KG1 (cell line): ENCODE results near the gene KLHL11.
"Not testable (repeated sequence)": the region's sequence is repeated elsewhere in the genome, so short reads cannot be mapped to it uniquely, and the experiment has no call there.

Experiments
- DNase-seq: peaks from one replicate; lab custom pipeline; 2025; lab: John Stamatoyannopoulos, UW

KLHL11 gene

DNA sequence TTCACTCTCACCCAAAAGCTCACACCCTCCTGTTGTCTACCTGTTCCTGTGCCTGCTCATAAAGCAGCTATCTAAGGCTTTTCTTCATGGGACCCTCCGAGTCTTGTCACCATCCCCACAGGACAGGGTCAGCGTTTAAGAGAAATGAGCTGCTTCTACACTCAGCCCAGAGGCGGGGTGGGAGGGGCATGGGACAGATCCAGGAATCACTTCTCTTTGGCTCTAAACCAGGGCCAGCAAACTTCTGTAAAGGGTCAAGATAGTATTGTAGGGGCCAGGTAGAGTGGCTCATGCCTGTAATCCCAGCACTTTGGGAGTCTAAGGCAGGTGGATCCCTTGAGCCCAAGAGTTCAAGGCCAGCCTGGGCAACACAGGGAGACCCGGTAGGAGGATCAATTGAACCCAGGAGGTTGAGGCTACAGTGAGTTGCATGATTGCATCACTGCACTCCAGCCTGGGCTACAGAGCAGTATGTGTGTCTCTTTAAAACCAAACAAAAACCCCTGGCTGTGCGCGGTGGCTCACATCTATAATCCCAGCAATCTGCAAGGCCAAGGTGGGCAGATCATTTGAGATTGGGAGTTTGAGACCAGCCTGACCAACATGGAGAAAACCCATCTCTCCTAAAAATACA is 23.2 kb upstream of the KLHL11 start:
- DNase-seq, result no peak

DNA sequence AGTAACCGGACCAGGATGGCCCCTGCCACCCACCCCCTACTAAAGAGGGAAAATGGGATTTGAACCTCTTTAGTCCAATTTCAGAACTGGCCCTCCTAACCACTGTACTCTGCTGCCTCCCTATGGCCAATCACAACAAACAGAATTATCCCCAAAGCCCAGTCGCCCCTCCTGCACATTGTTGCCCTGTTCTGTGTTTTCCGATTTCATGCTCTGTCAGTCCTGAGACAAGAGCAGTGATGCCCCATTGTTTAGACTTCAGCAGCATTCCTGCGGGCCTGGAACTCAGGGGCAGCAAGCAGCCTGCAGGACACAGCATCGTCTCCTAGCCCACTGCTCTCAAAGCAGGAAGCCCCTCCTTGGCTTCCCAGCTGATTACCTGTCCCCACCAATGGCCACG is 20.5 kb upstream of the KLHL11 start:
- DNase-seq, result no peak

DNA sequence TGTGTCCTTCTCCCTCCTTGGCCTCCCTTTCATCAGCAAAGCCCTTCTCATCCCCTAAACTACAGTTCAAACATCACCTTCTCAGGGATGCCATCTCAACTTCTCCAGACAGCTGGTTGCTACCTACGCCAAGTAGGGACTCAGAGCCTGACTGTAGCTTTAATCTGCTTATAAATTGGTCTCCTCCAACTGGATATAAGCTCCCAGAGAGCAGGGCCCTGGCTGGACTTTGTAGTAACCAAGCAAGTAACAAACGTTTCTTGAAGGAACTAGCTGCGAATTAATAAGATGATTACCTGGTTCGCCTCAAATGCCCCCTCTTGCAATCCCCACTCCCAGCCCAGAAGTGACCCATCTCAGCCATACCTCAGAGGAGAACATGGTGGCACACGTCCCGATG is 17.5 kb upstream of the KLHL11 start:
- no peak for DNase-seq

DNA sequence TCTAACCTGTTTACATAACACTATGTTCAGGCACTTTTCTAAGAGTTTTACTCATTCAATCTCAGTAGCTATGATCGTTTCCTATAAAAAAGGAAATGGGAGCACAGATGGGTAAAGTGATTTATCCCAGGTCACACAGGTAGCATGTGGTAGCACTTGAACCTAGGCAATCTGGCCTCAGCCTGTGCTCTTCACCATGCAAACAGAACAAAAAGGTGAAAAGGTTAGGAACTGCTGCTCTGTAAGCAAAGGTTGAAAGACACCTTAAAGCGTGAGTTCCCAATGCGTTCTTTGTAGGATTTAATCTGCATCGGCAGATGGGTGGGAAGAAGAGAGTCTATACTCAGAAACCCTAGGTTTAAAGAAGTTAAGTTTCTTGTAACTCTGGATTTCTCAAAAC is 14.9 kb upstream of the KLHL11 start:
- no peak for DNase-seq

DNA sequence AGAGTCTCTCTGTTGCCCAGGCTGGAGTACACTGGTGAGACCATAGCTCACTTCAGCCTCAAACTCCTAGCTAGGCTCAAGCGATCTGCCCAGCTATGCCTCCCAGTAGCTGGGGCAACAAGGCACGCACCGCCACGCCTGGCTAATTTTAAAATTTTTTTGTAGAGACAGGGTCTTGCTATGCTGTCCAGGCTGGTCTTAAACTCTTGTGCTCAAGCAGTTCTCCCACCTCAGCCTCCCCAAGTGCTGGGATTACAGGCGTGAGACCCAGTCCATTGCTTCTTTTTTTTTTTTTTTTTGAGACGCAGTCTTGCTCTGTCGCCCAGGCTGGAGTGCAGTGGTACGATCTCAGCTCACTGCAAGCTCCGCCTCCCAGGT is 9.1 kb upstream of the KLHL11 start:
- not testable (repeated sequence) for DNase-seq

DNA sequence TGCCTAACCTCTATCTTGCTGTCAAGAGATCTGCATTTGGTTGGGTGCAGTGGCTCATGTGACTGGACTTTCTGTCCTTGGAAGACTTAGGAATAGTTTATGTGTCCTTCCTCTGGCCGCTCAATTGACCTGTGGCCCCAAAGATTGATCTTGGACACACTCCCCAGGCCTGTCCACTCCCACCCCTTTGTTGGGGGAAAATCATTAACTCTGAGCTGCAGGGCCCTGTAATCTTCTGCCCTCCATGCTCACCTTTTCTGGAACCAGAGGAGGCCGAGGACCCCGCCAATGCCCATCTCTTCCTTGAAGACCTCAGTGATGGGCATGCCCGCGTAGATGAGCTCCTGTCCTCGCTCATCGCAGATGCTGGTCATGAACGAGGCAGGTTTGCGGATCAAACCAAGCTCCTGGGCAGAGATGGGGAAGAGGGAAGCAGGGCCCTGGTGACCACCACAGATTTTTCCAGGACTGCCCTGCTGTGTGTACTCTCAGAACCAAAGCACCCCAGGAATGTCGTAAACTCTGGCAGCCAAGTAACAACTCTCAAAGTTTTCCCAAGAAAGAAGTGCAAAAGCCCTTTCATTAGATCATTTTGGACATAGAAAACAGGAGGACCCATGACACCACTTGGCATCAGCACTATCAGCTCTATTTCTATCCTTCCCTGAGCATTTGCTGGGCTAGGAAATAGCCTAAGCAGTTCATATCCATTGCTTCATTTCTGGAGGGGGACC is 8.5 kb upstream of the KLHL11 start:
- no peak for DNase-seq

DNA sequence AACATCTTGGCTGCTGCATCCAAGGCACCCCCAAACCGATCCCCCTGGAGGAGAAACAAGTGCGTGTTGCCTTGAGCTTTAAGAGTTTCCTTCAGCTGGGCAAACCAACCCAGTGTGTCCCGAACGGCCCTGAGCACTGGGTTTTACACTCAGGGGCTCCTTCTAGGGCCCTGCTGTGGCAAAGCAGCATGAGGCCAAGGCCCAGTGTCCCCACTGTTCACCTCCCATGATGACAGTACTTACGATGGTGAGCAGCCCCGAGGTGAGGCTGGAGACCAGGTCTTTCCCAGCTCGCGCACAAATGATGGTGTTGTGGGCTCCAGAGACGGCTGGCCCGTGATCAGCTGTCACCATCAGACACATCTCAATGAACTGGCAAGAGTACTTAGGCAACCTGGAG is 6.6 kb upstream of the KLHL11 start:
- no peak for DNase-seq

DNA sequence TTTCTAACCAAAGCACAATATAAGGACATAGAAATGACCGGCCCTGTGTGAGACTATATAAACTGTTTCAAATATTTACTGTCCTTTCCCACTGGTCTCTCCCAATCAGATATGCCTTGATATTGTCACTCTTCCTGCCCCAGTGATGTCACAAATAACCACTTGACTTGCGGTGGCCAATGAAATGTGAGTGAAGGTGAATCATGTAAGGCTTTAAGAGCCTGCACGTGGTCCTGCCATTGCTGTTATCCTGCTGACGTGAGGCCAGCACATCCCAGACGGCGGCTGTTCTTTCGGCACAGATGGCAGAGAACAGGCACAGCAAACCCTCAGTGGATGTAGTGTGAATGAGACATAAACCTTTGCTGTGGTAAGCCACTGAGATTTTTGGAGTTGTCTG is 5.4 kb upstream of the KLHL11 start:
- no peak for DNase-seq

DNA sequence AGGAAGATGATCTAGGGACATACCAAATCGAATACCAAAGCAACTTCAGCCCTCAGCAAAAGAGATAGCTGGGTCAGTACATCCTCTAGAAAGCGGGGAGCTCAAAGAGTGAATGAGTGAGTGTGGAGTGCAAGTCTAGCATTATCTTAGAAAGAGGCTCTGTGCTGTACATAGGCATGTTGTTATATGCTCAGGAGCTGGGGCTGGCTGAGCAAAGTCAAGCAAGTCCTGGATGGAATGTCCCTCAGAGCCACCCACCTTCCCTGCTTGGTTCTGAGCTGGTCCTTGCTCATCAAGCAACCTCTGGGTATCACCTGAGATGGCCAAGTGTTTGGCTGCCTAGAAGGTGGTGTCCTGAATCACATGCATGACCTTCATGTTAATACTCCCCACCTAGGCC is 4.9 kb upstream of the KLHL11 start:
- no peak for DNase-seq

DNA sequence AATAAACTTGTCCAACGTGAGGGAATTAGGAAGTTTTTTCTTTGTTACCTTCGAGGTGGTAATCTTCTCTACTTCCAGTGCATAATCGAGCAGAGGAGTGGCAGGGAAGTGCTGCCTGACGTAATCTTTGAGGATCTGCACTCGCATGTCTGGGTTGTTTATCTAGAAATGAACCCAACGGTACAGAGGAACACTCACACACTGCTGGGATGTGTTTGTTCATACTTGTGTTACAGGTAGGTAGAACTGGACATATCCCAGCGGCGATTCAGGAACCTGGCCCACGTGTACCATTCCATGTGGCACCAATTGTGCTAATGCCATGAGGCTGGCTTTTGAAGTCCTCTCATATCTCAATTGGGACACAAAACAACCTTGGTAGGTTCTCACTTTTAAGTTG is 4.2 kb upstream of the KLHL11 start:
- DNase-seq, result no peak

DNA sequence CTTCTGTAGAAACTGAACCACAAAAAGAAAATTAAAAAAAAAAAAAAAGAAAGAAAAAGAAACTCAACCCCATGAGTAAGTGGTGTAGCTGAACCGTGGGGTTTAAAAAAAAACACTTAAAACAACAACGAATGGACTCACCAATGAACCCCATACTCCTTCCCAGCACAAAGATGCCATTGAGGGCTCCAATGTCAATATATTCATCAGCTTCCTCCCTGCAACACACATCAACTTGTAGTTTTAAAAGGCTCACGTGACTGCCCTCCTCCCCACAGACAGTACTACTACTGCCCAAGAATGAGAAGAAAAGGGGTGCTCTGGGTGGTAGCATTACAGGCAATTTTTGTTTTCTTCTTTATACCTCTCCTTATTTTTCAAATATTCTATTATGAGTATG is 3.3 kb upstream of the KLHL11 start:
- no peak for DNase-seq

DNA sequence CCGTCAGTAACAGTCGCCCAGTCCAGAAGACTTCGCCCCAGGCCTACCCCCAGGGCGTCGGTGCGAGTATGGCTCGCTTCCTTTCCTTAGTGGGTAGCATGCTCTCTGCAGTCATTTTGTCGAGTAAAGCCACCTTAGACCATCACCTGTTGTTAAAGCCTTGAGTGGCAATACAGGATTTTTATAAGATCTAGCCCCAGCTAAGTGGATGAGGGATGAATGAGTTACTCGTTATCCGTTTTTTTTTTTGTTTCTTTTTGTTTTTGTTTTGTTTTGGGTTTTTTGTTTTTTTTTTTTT is 322 bp upstream of the KLHL11 start:
- no peak for DNase-seq

DNA sequence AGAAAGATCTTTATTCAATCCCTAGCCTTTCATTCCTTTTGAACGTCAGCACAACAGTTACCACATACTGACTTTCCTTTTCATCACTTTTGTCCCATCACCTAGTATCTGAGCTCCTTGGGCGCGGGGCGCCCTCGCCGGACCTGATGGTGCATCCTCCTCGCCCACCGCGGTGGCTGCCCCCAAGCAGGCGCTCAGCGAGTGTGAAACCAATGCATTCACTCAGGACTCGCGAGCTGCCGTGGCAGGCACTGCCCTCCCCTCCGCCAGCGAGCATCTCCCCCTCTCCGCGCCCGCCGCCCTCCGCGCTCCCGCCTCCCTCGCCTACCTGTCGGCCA is 756 bp downstream of the KLHL11 start:
- DNase-seq, result no peak

DNA sequence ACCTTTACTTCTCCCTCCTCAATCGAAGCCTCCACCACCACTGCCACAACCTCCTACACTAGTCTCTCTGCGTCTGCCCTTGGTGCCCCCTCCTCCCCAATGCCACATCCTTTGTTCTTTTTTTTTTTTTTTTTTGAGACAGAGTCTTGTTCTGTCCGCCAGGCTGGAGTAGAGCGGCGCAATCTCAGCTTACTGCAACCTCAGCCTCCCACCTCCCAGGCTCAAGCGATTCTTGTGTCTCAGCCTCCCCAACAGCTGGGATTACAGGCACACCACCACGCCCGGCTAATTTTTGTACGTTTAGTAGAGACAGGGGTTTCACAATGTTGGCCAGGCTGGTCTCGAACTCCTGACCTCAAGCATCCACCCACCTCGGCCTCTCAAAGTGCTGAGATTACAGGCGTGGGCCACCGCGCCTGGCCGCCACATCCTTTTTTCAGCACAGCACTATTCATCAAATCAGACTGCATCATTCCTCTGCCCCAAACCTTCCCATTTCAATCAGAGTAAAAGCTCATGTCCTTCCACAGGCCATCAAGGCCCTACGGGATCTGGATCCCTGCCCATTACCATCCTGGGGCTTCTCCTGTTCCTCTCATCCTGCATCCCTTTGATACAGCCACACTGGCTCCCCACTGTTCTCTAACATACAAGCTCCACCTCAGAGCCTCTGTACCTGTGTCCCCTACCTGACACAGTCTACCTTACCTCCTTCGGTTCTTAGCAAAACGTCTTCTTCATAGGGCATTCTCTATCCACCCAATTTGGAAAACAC is 2.0 kb downstream of the KLHL11 start:
- DNase-seq, result no peak

DNA sequence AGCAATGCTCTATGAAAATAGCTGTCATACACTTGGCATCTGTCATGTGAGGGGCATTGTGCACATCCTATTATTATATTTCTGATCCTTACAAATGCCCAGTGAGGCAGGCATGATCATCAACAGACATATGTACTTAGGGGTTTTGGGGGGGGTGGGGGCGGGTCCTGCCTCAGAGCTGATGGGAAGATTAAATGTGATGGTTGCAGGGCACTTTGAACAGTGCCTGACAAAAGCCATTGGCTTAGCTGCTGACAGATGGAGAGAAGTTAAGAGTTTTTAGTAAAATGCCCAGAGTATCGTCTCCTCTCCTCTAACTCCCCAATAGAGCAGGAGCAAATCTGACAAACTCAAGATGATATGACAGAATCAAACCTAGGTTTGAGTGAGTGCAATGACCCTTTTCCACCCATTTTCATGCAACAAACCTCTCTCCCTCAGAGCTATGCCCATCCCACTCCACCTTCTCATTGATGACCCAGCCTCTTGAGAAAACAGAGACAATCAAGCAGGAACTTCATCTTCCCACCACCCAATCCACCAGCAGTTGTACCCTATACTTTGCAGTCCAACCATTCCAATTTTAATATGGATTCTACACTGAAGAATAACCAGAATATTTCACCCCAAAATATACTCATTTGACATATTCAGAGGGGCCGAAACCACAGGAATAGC is 4.8 kb downstream of the KLHL11 start:
- DNase-seq, result no peak

DNA sequence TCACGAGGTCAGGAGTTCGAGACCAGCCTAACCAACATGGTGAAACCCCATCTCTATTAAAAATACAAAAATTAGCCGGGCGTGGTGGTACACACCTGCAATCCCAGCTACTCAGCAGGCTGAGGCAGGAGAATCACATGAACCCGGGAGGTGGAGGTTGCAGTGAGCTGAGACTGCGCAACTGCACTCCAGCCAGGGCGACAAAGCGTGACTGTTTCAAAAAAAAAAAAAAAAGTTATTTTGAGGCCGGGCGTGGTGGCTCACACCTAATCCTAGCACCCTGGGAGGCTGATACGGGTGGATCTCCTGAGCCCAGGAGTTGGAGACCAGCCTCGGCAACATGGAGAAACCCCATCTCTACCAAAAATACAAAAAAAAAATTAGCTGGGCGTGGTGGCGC is 13.8 kb downstream of the KLHL11 start:
- not testable (repeated sequence) for DNase-seq

DNA sequence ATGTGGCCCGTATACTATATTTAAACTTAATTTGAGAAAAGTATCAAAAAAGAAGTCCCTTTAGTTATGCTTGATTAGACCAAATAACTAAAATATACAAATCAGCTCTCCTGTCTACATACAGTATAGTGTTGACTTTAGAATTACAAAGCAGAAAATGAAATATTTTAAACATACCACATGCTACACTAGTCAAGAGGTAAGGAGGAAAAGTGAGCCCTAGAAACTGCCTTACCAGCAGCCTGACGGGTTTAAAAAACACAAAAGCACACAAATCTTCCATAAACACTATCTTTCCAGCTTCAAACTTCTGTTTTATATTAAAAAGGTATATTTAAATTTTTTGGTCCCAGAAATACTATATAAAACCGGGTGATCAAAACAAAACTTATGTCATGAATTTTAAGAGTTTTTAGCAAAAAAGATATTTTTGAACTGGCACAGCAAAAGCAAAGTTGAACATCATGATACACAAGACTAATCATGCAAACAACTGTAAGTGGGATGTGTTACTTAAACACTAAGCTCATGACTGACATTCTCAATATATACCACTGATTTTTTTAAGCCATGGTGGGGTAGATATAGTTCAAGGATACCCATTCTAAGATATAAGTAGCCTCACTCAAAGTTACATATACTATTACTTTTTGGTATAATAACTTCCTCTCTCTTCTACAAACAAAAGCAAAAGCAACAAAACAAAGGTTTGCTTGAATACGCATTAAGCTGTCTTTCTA is 15.8 kb downstream of the KLHL11 start:
- DNase-seq, result no peak

DNA sequence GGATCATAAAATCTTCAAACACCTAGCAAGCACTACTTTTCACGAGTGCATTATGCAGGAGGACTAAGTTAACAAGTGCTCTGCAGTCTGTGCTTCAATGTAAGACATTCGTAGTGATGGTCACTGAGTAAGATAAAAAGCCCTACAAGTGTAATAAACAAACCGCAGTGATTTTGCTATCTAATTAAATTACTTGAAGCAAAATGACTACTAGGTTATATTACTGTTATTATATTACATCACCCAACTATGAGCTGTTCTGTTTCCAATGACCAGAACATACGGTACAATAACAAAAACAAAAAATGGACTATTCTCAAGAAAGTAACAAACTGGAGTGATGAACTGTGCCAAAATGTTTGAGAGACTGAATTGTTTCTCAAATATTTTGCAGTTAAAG is 16.4 kb downstream of the KLHL11 start:
- no peak for DNase-seq

DNA sequence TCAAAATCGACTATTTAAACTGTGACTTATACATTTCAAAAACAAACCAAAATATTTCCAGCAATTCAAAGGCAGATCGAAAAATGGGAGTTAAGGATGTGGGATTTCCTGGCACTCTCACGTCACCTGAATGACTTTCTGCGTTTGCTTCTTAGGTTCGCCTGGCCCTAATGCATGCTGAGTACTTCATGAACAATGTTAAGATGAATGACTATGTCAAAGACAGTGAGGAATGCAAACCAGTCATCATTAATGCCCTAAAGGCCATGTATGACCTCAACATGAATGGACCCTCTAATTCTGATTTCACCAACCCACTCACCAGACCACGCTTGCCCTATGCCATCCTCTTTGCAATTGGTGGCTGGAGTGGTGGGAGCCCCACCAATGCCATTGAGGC is 20.3 kb downstream of the KLHL11 start:
- no peak for DNase-seq

DNA sequence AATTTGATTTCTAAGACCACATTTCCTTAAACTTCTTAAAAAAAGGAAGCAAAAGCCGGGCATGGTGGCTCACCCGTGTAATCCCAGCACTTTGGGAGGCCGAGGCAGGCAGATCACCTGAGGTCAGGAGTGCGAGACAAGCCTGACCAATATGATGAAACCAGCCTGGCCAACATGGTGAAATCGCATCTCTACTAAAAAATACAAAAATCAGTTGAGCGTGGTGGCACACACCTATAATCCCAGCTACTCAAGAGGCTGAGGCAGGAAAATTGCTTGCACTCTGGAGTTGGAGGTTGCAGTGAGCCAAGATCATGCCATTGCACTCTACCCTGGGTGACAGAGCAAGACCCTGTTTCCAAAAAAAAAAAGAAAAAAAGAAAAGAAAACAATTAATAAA is 24.4 kb downstream of the KLHL11 start:
- not testable (repeated sequence) for DNase-seq

DNA sequence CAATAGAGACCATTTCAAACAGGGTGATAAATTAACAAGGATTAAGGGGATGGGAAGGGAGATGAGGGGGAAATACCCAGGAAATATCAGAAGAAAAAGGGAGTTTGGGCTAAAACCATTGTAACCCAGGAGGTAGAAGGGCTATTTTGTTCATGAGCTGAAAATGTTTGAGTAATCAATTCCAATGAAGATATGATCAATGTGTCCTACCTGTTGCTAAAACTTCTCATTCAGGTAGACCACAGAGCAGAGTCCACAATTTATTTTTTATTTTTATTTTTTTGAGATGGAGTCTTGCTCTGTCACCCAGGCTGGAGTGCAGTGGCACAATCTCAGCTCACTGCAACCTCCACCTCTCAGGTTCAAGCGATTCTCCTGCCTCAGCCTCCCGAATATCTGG is 25.8 kb downstream of the KLHL11 start:
- not testable (repeated sequence) for DNase-seq

DNA sequence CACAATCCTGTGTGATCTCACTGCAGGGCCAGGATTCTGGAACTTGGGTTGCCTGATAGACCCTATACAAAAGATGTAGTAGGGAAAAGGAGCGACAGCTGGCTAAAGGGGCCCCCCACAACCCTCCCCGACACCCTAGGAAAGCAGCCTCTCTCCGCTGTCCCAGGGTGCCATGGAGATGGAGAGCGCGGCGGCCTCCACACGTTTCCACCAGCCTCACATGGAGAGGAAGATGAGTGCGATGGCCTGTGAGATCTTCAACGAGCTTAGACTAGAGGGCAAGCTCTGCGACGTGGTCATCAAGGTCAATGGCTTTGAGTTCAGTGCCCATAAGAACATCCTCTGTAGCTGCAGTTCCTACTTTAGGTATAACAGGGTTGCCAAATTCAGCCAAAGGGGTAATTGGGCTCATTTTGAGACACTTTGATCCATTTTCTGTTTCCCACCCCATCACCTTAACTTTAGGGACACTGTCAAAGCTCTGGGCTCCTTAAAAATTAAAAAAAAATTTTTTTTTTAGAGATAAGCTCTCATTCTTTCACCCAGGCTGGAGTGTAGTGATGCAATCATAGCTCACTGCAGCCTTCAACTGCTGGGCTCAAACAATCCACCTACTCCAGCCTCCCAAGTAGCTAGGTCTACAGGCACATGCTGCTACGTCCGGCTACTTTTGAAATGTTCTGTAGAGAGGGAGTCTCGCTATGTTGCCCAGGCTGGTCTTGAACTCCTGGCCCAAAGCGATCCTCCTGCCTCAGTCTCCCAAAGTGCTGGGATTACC is 27.3 kb downstream of the KLHL11 start, which contains the start of gene KLHL10:
KLHL10 (plus strand) TSS at position 65 of the 778 bp plus-strand sequence; CDS start at position 173, 108 bp downstream.
- no peak for DNase-seq
